Measurements from ENCODE around the gene THOP1. TPM values are rescaled to one million over a fixed set of nuclear protein-coding genes. Genes with fewer than 3 reads are reported as not detected.

Gene THOP1
- total and polyA plus RNA-seq, 7 donors, result 23.2 to 97.0 (median 39.8) TPM

- Histone ChIP-seq H3K9me3 (no peaks in the 10 kb centered on the region), H3K36me3 (peaks cover 0 to 85% (median 30%) of the 10 kb centered on the region in 4 donors), H3K4me3 (no peak overlapping the region), H3K4me1 (no peaks in the 10 kb centered on the region), H3K27me3 (no peaks in the 10 kb centered on the region), H3K27ac (no peak overlapping the region)
- WGBS, 2 donors, result 97% methylated on average over 56 of the region's 56 CpGs
- DNase-seq, result no peak
- TF ChIP-seq POLR2A (IDR thresholded peaks at IDR 0.05), result no peak
- no peak for TF ChIP-seq EP300 (IDR thresholded peaks at IDR 0.05)
- no peak for TF ChIP-seq POLR2AphosphoS5 (IDR thresholded peaks at IDR 0.05)
- TF ChIP-seq CTCF (IDR thresholded peaks at IDR 0.05), result no peak
- intact Hi-C loops (cut with DNase I), result no loop called here
Measured at GRCh38 chr19:2807379-2808128, 22.3 kb downstream of the THOP1 start.

DNA sequence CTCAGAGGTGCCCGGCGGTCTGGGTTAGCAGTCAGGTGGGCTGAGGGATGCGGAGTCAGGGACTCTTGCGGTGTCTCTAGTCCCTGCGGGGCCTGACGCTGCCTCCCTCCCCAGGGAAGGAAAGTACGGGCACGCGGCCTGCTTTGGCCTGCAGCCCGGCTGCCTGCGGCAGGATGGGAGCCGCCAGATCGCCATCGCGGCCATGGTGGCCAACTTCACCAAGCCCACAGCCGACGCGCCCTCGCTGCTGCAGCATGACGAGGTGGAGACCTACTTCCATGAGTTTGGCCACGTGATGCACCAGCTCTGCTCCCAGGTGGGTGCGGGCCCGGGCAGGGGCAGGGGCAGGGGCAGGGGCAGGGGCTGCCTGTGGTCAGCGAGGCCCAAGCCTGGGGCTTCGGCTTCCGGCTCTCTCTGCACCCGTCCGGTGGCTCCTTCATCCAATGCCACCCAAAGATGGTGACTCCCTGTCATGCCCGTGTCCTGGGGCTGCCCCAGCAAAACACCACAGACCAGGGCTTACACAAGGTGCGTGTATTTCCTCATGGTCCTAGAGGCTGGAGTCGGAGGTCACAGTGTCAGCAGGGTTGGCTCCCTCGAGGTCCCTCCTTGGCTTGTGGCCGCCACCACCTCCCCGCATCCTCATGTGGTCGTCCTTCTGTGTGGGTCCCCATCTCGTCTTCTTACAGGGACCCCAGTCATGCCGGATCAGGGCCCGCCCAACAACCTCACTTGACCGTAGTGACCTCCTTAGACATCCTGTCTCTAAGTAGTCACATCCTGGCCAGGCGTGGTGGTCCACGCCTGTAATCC lies 23.0 kb downstream of the THOP1 start:
- Histone ChIP-seq H3K9me3 (no peaks in the 10 kb centered on the region), H3K4me1 (no peaks in the 10 kb centered on the region), H3K27me3 (no peaks in the 10 kb centered on the region), H3K36me3 (peaks cover 0 to 84% (median 33%) of the 10 kb centered on the region in 4 donors), H3K4me3 (no peak overlapping the region), H3K27ac (no peak overlapping the region)
- WGBS, 2 donors, result 96 to 97% methylated on average over 41 of the region's 41 CpGs
- no peak for DNase-seq
- TF ChIP-seq CTCF (IDR thresholded peaks at IDR 0.05) (no peak), POLR2AphosphoS5 (IDR thresholded peaks at IDR 0.05) (no peak), EP300 (IDR thresholded peaks at IDR 0.05) (no peak), POLR2A (IDR thresholded peaks at IDR 0.05) (no peak)
- intact Hi-C loops (cut with DNase I), result no loop called here

- Histone ChIP-seq H3K36me3 (peaks cover 0 to 79% (median 33%) of the 10 kb centered on the region in 4 donors), H3K27me3 (no peaks in the 10 kb centered on the region), H3K9me3 (no peaks in the 10 kb centered on the region), H3K4me3 (no peak overlapping the region), H3K4me1 (no peaks in the 10 kb centered on the region), H3K27ac (no peak overlapping the region)
- 94 to 95% methylated on average over 37 of the region's 37 CpGs for WGBS, 2 donors
- no peak for DNase-seq
- intact Hi-C loops (cut with DNase I), result no loop called here
- TF ChIP-seq EP300 (IDR thresholded peaks at IDR 0.05), result no peak
- no peak for TF ChIP-seq POLR2AphosphoS5 (IDR thresholded peaks at IDR 0.05)
Measured at GRCh38 chr19:2809387-2810140, 24.3 kb downstream of the THOP1 start.

DNA sequence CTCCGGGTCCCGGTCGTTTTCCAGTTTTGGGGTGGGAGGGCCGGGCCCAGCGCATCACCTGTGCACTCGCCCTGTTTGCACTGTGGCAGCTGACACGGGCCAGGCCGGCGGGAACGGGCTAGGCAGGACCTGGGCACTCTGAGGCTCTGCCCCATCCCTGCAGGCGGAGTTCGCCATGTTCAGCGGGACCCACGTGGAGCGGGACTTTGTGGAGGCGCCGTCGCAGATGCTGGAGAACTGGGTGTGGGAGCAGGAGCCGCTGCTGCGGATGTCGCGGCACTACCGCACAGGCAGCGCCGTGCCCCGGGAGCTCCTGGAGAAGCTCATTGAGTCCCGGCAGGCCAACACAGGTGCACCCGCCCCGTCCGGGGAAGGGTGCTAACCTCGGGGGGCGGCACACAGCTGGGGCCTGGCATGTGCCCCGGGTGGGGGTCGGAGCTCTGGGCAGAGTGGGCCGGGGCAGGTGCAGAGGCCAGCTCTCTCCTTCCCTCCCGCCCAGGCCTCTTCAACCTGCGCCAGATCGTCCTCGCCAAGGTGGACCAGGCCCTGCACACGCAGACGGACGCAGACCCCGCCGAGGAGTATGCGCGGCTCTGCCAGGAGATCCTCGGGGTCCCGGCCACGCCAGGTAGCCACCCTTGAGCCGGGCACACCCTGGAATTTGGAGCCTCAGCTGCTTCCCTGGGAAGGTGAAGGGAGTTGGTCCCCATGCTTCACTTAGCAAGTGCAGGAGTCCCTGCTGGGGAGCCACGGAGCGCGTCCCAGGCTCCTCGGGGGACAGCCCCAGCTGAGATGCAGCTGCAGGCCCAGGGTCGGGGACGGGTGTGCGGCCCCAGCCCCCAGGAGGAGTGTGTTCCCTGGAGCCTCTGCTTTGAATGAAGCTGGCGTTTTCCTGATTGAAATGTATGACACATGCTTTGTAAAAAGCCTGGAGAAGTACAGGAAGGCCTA lies 25.1 kb downstream of the THOP1 start:
- H3K36me3 ChIP-seq, result peaks cover 0 to 75% (median 26%) of the 10 kb centered on the region in 4 donors
- no peak overlapping the region for H3K27ac ChIP-seq
- 93 to 94% methylated on average over 58 of the region's 58 CpGs for WGBS, 2 donors
- no peak for TF ChIP-seq CTCF (IDR thresholded peaks at IDR 0.05)
- no peak for TF ChIP-seq EP300 (IDR thresholded peaks at IDR 0.05)
- TF ChIP-seq POLR2AphosphoS5 (IDR thresholded peaks at IDR 0.05), result no peak
- TF ChIP-seq POLR2A (IDR thresholded peaks at IDR 0.05), result no peak
- H3K27me3 ChIP-seq, result no peaks in the 10 kb centered on the region
- H3K9me3 ChIP-seq, result no peaks in the 10 kb centered on the region
- DNase-seq, result no peak
- intact Hi-C loops (cut with DNase I), result no loop called here
- H3K4me3 ChIP-seq, result no peak overlapping the region
- H3K4me1 ChIP-seq, result no peaks in the 10 kb centered on the region
